HepG2 (cell line): ENCODE data around the gene TMEFF2. TPM values are rescaled to one million over a fixed set of nuclear protein-coding genes. Genes with fewer than 3 reads are reported as not detected.

Experiments
- ATAC-seq: fragments of 200-7000 bp; cut with Tn5 transposase; 3 replicates; pipeline ENCODE4 v1.9.1; 2020; ENCODE audit warnings: mild to moderate bottlenecking, moderate library complexity
- BruUV-seq: library from RNA; stranded (reverse); fragments of 400-500 nt; replicated peaks from 2 replicates; lab custom pipeline; 2021; lab: Mats Ljungman, UMichigan
- CTCF ChIA-PET: fragments of 300-600 bp; formaldehyde crosslinking; extraction: SDS; loops from one replicate; lab custom pipeline; 2021; ENCODE audit warnings: low total read pairs, inconsistent platforms, low intra/inter-chr PET ratio; lab: Yijun Ruan, JAX
- POLR2A ChIA-PET: fragments of 350-600 bp; sonication (Branson Sonifier 250); formaldehyde crosslinking; loops from one replicate; lab custom pipeline; 2020; ENCODE audit warnings: antibody characterized with exemption, inconsistent platforms; lab: Yijun Ruan, JAX
- DNase-seq: peaks from one replicate; pipeline ENCODE4 v3.0.0-alpha.2; 2015; ENCODE audit warnings: low spot score
- FAIRE-seq: peaks from 3 replicates; lab custom pipeline; 2011; peaks lifted over from hg19 to GRCh38; lab: Jason Lieb, UNC
- H2AFZ ChIP-seq: one replicate; pipeline ENCODE4 v1.6.1; 2011; ENCODE audit warnings: low read length, inconsistent platforms
- H3K27ac ChIP-seq: fragments of 300-600 bp; 3 replicates; pipeline ENCODE4 v1.8.0; 2011; ENCODE audit warnings: mixed run types, mild to moderate bottlenecking, mixed read lengths, low read length, inconsistent platforms; ENCODE audit not compliant: insufficient read depth; ENCODE audit errors: extremely low read length
- H3K27me3 ChIP-seq, 2 experiments: fragments of 200-600 bp in 1 of 2; 2 replicates in 1 of 2; 3 replicates in 1 of 2; pipeline versions ENCODE4 v1.6.0 to v1.8.0; 2011; ENCODE audit warnings: low read length in 2 of 2, mild to moderate bottlenecking in 2 of 2, moderate library complexity in 2 of 2, inconsistent platforms in 1 of 2; ENCODE audit not compliant: insufficient read depth in 2 of 2, control insufficient read depth in 1 of 2
- H3K36me3 ChIP-seq, 2 experiments: fragments of 200-600 bp in 1 of 2; replicated peaks in 1 of 2; 2 replicates in 1 of 2; 3 replicates in 1 of 2; pipeline versions ENCODE4 v1.5.1 to v1.8.0; 2011; ENCODE audit warnings: low read length in 2 of 2, inconsistent platforms in 1 of 2; ENCODE audit not compliant: insufficient read depth in 2 of 2, control insufficient read depth in 1 of 2
- H3K4me1 ChIP-seq: 2 replicates; pipeline ENCODE4 v1.5.1; 2012; ENCODE audit warnings: low read length, inconsistent platforms; ENCODE audit not compliant: insufficient read depth
- H3K4me2 ChIP-seq: 2 replicates; pipeline ENCODE4 v1.6.0; 2011; ENCODE audit warnings: low read depth, low read length, inconsistent platforms
- H3K4me3 ChIP-seq, 3 experiments: fragments of 200-600 bp in 1 of 3; sonication (generic), shearing (Covaris generic) in 1 of 3; replicated peaks in 1 of 3; 2 replicates each; pipeline ENCODE4 v1.5.1; 2011 to 2016; ENCODE audit warnings: low read length in 3 of 3, inconsistent platforms in 2 of 3, low read depth in 2 of 3, mild to moderate bottlenecking in 2 of 3, control low read depth in 1 of 3, mixed read lengths in 1 of 3; ENCODE audit not compliant: insufficient read depth in 1 of 3
- H3K79me2 ChIP-seq: one replicate; pipeline ENCODE4 v1.6.1; 2011; ENCODE audit warnings: low read length, inconsistent platforms; ENCODE audit not compliant: insufficient read depth
- H3K9ac ChIP-seq: 2 replicates; pipeline ENCODE4 v1.6.0; 2011; ENCODE audit warnings: mild to moderate bottlenecking, low read depth, low read length, inconsistent platforms; ENCODE audit not compliant: insufficient read depth
- H3K9me3 ChIP-seq: 2 replicates; pipeline ENCODE4 v1.5.1; 2012; ENCODE audit warnings: mild to moderate bottlenecking, low read length
- H4K20me1 ChIP-seq: 2 replicates; pipeline ENCODE4 v1.6.0; 2011; ENCODE audit warnings: inconsistent platforms, mild to moderate bottlenecking, low read length, moderate library complexity; ENCODE audit not compliant: insufficient read depth
- CREB1 ChIP-seq, 2 experiments: fragments of 450-650 bp in 1 of 2; IDR thresholded peaks; 2 replicates each; pipeline ENCODE4 v1.6.1; 2016 to 2017; ENCODE audit warnings: control low read depth in 1 of 2, mild to moderate bottlenecking in 1 of 2, missing compliant biosample characterization in 1 of 2, missing genetic modification characterization in 1 of 2
- JUN ChIP-seq: sonication (generic); formaldehyde crosslinking; IDR thresholded peaks from 2 replicates; pipeline ENCODE4 v1.4.0; 2020; ENCODE audit warnings: mild to moderate bottlenecking, missing genetic modification reagents
- MAFF ChIP-seq: IDR thresholded peaks from 2 replicates; pipeline ENCODE4 v1.6.1; 2011; ENCODE audit warnings: low read depth, low read length, improper control_type of control experiment
- MAFK ChIP-seq, 2 experiments: IDR thresholded peaks in 1 of 2; conservative IDR thresholded peaks in 1 of 2; 2 replicates each; pipeline ENCODE4 v1.6.1; 2011; ENCODE audit warnings: improper control_type of control experiment in 2 of 2, low read length in 2 of 2
- TBL1XR1 ChIP-seq: fragments of 150-350 bp; IDR thresholded peaks from 2 replicates; pipeline ENCODE4 v1.6.1; 2014; ENCODE audit warnings: borderline replicate concordance, low read length; ENCODE audit not compliant: partially characterized antibody
- UBTF ChIP-seq: sonication (generic); formaldehyde crosslinking; IDR thresholded peaks from 2 replicates; pipeline ENCODE4 v1.4.0; 2020; ENCODE audit warnings: mild to moderate bottlenecking, missing genetic modification reagents
- WGBS: methylation state at CpG from one replicate; pipeline ENCODE4 v1.1.6; 2017; ENCODE audit warnings: low lambda C conversion rate; 5-methylcytosine and 5-hydroxymethylcytosine counted together
- in situ Hi-C: cut with HindIII; loops from 2 replicates; pipeline ENCODE4 v1.10.0; 2017; ENCODE audit warnings: low pct_unique_long_range_greater_than_20kb; ENCODE audit not compliant: extremely low pct_ligation_motif_present
- intact Hi-C: fragments of 100-400 bp; cut with micrococcal nuclease; formaldehyde crosslinking; loops from one replicate; pipeline ENCODE4 v1.10.0; 2022; ENCODE audit not compliant: unreplicated experiment
- polyA plus RNA-seq, 8 experiments: library from polyadenylated mRNA; depleted of rRNA in 3 of 8; stranded (reverse) in 7 of 8; unstranded in 1 of 8; fragments of >200 nt; fragmentation: Illumina TruSeq in 4 of 8; extraction: Trizol in 4 of 8; gene quantifications; 2 replicates each; pipeline versions ENCODE4 v1.2.1 to v1.2.3, GENCODE V29; 2011 to 2016; ENCODE audit warnings: low read depth in 4 of 8, missing spikeins in 1 of 8, mixed read lengths in 1 of 8; ENCODE audit not compliant: insufficient read depth in 1 of 8
- total RNA-seq, 5 experiments: library from RNA; depleted of rRNA; stranded (reverse); fragments of >200 nt; fragmentation: Illumina TruSeq; extraction: Trizol; gene quantifications; 2 replicates each; pipeline ENCODE4 v1.2.3, GENCODE V29; 2016; ENCODE audit warnings: low read depth in 1 of 5

The TMEFF2 gene
- total and polyA plus RNA-seq, 2 of the 13 experiments (the other 11 are each of a cell fraction or from before 2014, with no cell fraction given), result not detected

- no peak for FAIRE-seq
- POLR2A ChIA-PET, result no interaction called here
- no TSS peak for BruUV-seq
- CTCF ChIA-PET, result no interaction called here
- no peaks in the 10 kb centered on the region for H3K9me3 ChIP-seq
- intact Hi-C loops, result no loop called here
- H3K4me3 ChIP-seq, result no peak overlapping the region
- H3K9ac ChIP-seq, result no peak overlapping the region
- DNase-seq, result no peak
- WGBS, result 2% methylated on average over 2 of the region's 2 CpGs
- H2AFZ ChIP-seq, result no peak overlapping the region
- H3K36me3 ChIP-seq, result no peaks in the 10 kb centered on the region
- in situ Hi-C loops, result no loop called here
- 0 out of 5 replicates have a peak, but pooled peaks cover 0 to 5% of the 10 kb centered on the region in 2 experiments for H3K27me3 ChIP-seq
- no peaks in the 10 kb centered on the region for H3K4me1 ChIP-seq
- no peaks in the 10 kb centered on the region; the same call in 1 of the 2 replicates for H4K20me1 ChIP-seq
- H3K4me2 ChIP-seq, result no peak overlapping the region
- H3K27ac ChIP-seq, result no peak overlapping the region
- H3K79me2 ChIP-seq, result no peaks in the 10 kb centered on the region
- TF ChIP-seq TBL1XR1, result no peak
- no peak for ATAC-seq
Observed at GRCh38 chr2:192184349-192184748, 10.4 kb downstream of the TMEFF2 start.

GRCh38 chr2:192183296-192183695, 11.4 kb downstream of the TMEFF2 start:
- Histone ChIP-seq H3K27ac (no peak overlapping the region), H3K27me3 (0 out of 5 replicates have a peak, but pooled peaks cover 0 to 5% of the 10 kb centered on the region in 2 experiments), H3K9ac (no peak overlapping the region), H3K4me2 (no peak overlapping the region), H3K4me1 (no peaks in the 10 kb centered on the region), H3K4me3 (no peak overlapping the region), H3K36me3 (no peaks in the 10 kb centered on the region)
- BruUV-seq, result no TSS peak
- ATAC-seq (no peak), FAIRE-seq (no peak)
- in situ Hi-C loops (no loop called here), intact Hi-C loops (no loop called here)
- POLR2A ChIA-PET, result no interaction called here
- TF ChIP-seq JUN (CRISPR knock-in tag), result no peak
- peak; percentile 45 to 69; a peak in 3 of 4 replicates for TF ChIP-seq MAFK (conservative IDR thresholded peaks at IDR 0.05 in 1 of 2, IDR thresholded peaks at IDR 0.05 in 1 of 2; ENCODE audit: low read length in 2 of 2)
- no peak for TF ChIP-seq UBTF
- TF ChIP-seq MAFF, result peak; percentile 74
- peak; percentile 57 for TF ChIP-seq CREB1 (IDR thresholded peaks at IDR 0.05)
- no peak for TF ChIP-seq CREB1 (CRISPR knock-in tag; IDR thresholded peaks at IDR 0.05)
- TF ChIP-seq, all 625 proteins: peak for 3
- H3K9me3 ChIP-seq, result no peaks in the 10 kb centered on the region
- no peaks in the 10 kb centered on the region for H3K79me2 ChIP-seq
- CTCF ChIA-PET, result no interaction called here
- no peak overlapping the region for H2AFZ ChIP-seq
- 0% methylated on average over 1 of the region's 1 CpG for WGBS
- H4K20me1 ChIP-seq, result no peaks in the 10 kb centered on the region; the same call in 1 of the 2 replicates
- DNase-seq, result no peak
